Tibial artery (tissue), 4 donors: ENCODE results near the gene ZNF775.
A peak's percentile ranks its signal among the peaks of the same experiment; 100 is the strongest.

ENCODE experiments used
- DNase-seq, 2 donors: peaks; one replicate each; pipeline ENCODE4 v3.0.0-alpha.2; 2019
- H3K27ac ChIP-seq, 2 donors: fragments of 200-600 bp; sonication (generic) in 1 of 2; 1 replicate in 1 of 2; 2 replicates in 1 of 2; pipeline ENCODE4 v1.5.1; 2018 to 2019; ENCODE audit warnings: mild to moderate bottlenecking in 1 of 2
- H3K27me3 ChIP-seq, 2 donors: fragments of 200-600 bp; sonication (generic) in 1 of 2; one replicate each; pipeline versions ENCODE4 v1.5.1 to v1.6.0; 2016 to 2019
- H3K36me3 ChIP-seq, 3 donors: fragments of 200-600 bp; sonication (generic) in 2 of 3; one replicate each; pipeline ENCODE4 v1.5.1; 2016 to 2019; ENCODE audit warnings: mild to moderate bottlenecking in 2 of 3
- H3K4me1 ChIP-seq, 4 donors: fragments of 200-600 bp; sonication (generic) in 2 of 4; 1 replicate in 3 of 4; 2 replicates in 1 of 4; pipeline ENCODE4 v1.5.1; 2016 to 2019
- H3K4me3 ChIP-seq, 2 donors: fragments of 200-600 bp; sonication (generic) in 1 of 2; 1 replicate in 1 of 2; 2 replicates in 1 of 2; pipeline ENCODE4 v1.5.1; 2018 to 2019; ENCODE audit warnings: mild to moderate bottlenecking in 2 of 2
- H3K9me3 ChIP-seq, 3 donors: fragments of 200-600 bp; sonication (generic) in 1 of 3; one replicate each; pipeline ENCODE4 v1.5.1; 2016 to 2019
- intact Hi-C: fragments of 100-400 bp; cut with DNase I; formaldehyde crosslinking; loops from one replicate; pipeline ENCODE4 v1.15.0; 2023; ENCODE audit warnings: low total_unique reads
- TF ChIP-seq, protein P1 (sequence below), 2 experiments: fragments of 200-600 bp in 1 of 2; fragments of 450-650 bp in 1 of 2; IDR thresholded peaks; one replicate each; pipeline ENCODE4 v1.5.1; 2017 to 2019; ENCODE audit warnings: antibody characterized with exemption in 2 of 2, mild to moderate bottlenecking in 1 of 2, moderate library complexity in 1 of 2

Gene ZNF775

DNA sequence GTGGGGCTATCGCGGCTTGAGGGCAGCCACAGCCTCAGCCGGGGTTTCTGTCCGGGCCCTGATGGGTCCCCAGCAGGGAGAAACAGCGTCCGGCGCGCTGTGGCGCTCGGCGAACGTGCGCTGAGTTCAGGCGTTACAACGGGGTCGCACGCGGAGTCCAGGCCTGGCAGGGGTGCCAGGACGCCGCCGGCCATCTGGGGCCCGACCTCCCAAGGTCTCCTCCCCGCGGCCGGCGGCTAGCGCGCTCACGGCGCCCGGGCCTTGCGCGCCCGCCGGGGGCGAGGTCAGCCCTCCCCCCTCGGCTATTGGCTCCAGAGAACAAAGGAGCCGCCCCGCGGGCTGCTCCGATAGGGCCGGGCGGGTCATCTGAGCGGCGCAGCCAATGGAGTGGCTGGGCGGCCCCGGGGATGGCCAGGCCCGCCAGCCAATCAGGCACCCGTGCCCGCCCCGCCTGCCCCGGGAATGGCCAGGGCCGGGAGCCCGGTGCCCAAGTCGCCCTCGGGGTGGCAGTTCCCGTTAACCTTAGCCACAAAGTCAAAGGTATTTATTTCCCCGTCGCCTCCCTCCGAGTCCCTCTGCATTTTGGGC lies at the start of gene ZNF775:
Gene ZNF775 (plus strand): TSS at position 478 of the 588 bp plus-strand sequence. CDS start 9,141 bp downstream, outside the sequence.
- peaks cover 0 to 37% (median 11%) of the 10 kb centered on the region in 4 donors for H3K4me1 ChIP-seq
- peak within 1 kb of the TSS; percentile 82 to 96 for H3K4me3 ChIP-seq
- peak within 1 kb of the TSS; percentile 88 for H3K27ac ChIP-seq
- H3K36me3 ChIP-seq = peaks cover 3 to 8% (median 6%) of the 10 kb centered on the region in 3 donors
- no peaks in the 10 kb centered on the region for H3K9me3 ChIP-seq
- DNase-seq = peak; percentile 96 to 98
- intact Hi-C loops = no loop called here
- H3K27me3 ChIP-seq = no peaks in the 10 kb centered on the region
- TF ChIP-seq, protein P1, sequence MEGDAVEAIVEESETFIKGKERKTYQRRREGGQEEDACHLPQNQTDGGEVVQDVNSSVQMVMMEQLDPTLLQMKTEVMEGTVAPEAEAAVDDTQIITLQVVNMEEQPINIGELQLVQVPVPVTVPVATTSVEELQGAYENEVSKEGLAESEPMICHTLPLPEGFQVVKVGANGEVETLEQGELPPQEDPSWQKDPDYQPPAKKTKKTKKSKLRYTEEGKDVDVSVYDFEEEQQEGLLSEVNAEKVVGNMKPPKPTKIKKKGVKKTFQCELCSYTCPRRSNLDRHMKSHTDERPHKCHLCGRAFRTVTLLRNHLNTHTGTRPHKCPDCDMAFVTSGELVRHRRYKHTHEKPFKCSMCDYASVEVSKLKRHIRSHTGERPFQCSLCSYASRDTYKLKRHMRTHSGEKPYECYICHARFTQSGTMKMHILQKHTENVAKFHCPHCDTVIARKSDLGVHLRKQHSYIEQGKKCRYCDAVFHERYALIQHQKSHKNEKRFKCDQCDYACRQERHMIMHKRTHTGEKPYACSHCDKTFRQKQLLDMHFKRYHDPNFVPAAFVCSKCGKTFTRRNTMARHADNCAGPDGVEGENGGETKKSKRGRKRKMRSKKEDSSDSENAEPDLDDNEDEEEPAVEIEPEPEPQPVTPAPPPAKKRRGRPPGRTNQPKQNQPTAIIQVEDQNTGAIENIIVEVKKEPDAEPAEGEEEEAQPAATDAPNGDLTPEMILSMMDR (IDR thresholded peaks at IDR 0.05) = peak in 1 of 2 experiments; percentile 24

DNA sequence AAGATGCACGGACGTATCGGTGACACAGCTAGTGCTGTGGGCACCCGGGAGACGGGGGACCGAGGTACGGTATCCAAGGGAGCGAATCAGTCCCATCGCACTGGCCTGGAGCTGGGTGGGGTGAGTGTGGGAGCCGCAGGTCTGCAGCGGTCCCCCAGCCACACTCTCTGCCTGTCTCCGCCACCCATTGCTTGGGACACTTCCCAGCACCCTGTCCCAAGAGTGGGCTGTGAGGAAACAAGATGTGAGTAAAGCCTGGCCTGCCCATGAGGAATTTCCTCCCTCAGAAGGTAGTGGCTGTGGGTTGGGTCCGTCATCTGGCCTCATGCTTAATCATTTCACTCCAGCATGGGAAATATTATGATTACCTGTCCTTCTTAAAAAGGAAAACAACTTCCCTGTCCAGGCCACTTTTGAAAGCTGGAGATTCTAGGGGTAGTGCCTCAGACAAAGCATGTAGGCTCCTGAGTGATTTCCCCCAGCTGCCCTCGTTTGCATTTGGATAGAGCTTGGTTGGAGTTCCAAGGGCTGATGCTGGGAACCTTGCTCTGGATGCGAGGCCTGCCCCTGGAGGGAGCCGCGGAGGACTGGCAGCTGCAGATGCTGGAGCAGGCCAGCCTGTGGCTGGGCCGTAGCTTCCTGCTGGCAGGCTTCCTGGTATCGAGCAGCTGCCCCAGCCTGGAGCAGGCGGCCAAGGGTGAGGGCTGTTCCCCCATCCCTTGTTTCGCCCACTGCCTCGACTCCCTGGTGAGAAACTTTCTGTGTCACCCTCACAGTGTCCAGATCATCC lies 49.6 kb upstream of the ZNF775 start:
- intact Hi-C loops = no loop called here
- Histone ChIP-seq H3K4me3 (no peak overlapping the region), H3K4me1 (peaks cover 0 to 1% (median 0%) of the 10 kb centered on the region in 4 donors), H3K9me3 (no peaks in the 10 kb centered on the region), H3K27me3 (no peaks in the 10 kb centered on the region), H3K27ac (no peak overlapping the region), H3K36me3 (peaks cover 0 to 37% (median 0%) of the 10 kb centered on the region in 3 donors)
- TF ChIP-seq, protein P1 (IDR thresholded peaks at IDR 0.05) = no peak
- no peak for DNase-seq

DNA sequence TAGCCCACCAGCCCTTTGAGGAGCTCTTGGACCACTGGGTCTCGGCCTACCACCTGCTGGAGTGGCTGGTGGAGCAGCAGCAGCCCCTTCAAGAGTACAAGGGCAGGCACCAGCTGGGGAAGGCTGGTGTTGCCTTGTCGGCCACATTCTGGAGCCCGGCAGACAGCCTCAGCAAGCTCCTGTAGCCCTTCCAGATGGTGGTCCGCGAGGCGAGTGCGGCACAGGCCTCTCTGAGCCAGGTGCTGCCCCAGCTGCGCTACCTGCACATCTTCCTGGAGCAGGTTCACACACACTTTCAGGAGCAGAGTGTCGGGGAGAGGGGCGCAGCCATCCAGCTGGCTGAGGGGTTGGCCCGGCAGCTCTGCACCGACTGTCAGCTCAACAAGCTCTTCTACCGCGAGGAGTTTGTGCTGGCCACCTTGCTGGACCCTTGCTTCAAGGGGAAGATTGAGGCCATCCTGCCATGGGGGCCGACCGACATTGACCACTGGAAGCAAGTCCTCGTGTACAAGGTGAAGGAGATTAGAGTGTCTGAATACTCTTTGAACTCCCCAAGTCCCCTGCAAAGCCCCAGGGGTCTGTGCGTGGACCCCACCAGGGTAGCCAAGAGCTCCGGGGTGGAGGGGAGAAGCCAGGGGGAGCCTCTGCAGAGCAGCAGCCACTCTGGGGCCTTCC lies 48.8 kb upstream of the ZNF775 start:
- TF ChIP-seq, protein P1 (IDR thresholded peaks at IDR 0.05) = no peak
- no peak overlapping the region for H3K4me3 ChIP-seq

GRCh38 chr7:150332852-150333635 lies 46.1 kb upstream of the ZNF775 start:
- H3K27ac ChIP-seq = no peak overlapping the region
- TF ChIP-seq, protein P1 (IDR thresholded peaks at IDR 0.05) = no peak
- H3K27me3 ChIP-seq = no peaks in the 10 kb centered on the region
- DNase-seq = no peak
- intact Hi-C loops = no loop called here
- peaks cover 0 to 40% (median 0%) of the 10 kb centered on the region in 3 donors for H3K36me3 ChIP-seq
- H3K4me3 ChIP-seq = no peak overlapping the region
- H3K9me3 ChIP-seq = no peaks in the 10 kb centered on the region
- H3K4me1 ChIP-seq = peaks cover 0 to 21% (median 13%) of the 10 kb centered on the region in 4 donors

More for the DNA sequence above, 48.8 kb upstream of the ZNF775 start:
- Histone ChIP-seq H3K4me1 (peaks cover 0 to 7% (median 3%) of the 10 kb centered on the region in 4 donors), H3K36me3 (peaks cover 0 to 37% (median 0%) of the 10 kb centered on the region in 3 donors), H3K27ac (no peak overlapping the region), H3K9me3 (no peaks in the 10 kb centered on the region), H3K27me3 (no peaks in the 10 kb centered on the region)
- intact Hi-C loops = no loop called here
- DNase-seq = no peak

- Histone ChIP-seq H3K27ac (no peak overlapping the region), H3K36me3 (peaks cover 0 to 37% (median 0%) of the 10 kb centered on the region in 3 donors)
Observed at GRCh38 chr7:150333659-150334058, 45.5 kb upstream of the ZNF775 start.

More at GRCh38 chr7:150333659-150334058, 45.5 kb upstream of the ZNF775 start:
- peaks cover 0 to 21% (median 13%) of the 10 kb centered on the region in 4 donors for H3K4me1 ChIP-seq
- H3K9me3 ChIP-seq = no peaks in the 10 kb centered on the region
- DNase-seq = no peak
- H3K4me3 ChIP-seq = no peak overlapping the region
- TF ChIP-seq, protein P1 (IDR thresholded peaks at IDR 0.05) = no peak
- intact Hi-C loops = no loop called here
- no peaks in the 10 kb centered on the region for H3K27me3 ChIP-seq
